IPS DF 4.7 (cell line): Measurements from ENCODE around the gene PTGES3.
A peak's percentile ranks its signal among the peaks of the same experiment; 100 is the strongest.
"Not testable (repeated sequence)": the region's sequence is repeated elsewhere in the genome, so short reads cannot be mapped to it uniquely, and the experiment has no call there.

ENCODE experiments used
- DNase-seq: peaks from one replicate; pipeline ENCODE4 v3.0.0-alpha.2; 2013; ENCODE audit warnings: low spot score; ENCODE audit errors: extremely low read depth

PTGES3 gene

DNA sequence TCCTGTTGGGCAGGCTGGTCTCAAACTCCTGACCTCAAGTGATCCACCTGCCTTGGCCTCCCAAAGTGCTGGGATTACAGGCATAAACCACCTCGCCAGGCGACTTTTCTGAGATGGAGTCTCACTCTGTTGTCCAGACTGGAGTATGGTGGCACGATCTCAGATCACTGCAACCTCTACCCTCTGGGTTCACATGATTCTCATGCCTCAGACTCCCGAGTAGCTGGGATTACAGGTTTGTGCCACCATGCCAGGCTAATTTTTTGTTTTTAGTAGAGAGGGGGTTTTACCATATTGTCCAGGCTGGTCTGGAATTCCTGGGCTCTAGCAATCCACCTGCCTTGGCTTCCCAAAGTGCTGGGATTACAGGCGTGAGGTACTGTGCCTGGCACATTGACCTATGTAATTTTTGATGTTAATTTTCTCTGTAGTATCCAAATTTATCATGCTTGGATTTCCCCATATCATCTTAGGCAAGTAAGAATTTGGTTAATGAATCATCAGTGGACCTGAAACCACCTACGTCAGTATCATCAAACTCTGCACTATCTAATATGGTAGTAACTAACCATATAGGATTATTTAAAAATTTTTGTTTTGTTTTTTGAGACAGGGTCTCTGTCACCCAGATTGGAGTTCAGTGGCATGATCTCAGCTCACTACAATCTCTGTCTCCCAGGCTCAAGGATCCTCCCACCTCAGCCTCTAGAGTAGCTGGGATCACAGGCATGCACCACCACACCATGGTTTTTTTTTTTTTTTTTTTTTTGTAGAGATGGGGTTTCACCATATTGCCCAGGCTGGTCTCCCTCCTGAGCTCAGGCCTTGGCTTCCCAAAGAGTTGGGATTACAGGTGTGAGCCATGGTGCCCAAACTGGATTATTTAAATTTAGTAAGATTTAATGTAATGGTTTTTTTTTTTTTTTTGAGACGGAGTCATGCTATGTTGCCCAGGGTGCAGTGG is 30.4 kb downstream of the PTGES3 start:
- no peak for DNase-seq

DNA sequence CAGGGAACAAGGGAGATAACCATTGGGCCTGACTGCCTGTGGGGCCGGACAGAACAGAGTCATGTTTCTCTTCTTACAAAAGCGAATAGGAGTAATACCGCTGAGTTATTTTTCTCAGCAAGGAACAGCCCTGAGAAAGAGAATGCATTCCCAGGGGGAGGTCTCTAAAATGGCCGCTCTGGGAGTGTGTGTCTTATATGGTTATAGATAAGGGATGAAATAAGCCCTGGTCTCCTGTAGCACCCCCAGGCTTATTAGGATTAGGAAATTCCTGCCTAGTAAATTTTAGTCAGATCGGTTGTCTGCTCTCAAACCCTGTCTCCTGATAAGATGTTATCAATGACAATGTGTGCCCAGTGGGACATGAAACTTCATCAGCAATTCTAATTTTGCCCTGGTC is 34.3 kb downstream of the PTGES3 start:
- DNase-seq: not testable (repeated sequence)

DNA sequence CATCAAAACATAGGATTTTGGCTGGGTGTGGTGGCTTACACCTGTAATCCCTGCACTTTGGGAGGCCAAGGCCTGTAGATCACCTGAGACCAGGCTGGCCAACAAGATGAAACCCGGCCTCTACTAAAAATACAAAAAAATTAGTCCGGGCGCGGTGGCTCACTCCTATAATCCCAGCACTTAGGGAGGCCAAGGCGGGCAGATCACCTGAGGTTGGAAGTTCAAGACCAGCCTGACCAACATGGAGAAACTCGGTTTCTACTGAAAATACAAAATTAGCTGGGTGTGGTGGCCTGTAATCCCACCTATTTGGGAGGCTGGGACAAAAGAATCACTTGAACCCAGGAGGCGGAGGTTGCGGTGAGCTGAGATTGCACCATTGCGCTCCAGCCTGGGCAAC is 40.1 kb downstream of the PTGES3 start:
- not testable (repeated sequence) for DNase-seq

DNA sequence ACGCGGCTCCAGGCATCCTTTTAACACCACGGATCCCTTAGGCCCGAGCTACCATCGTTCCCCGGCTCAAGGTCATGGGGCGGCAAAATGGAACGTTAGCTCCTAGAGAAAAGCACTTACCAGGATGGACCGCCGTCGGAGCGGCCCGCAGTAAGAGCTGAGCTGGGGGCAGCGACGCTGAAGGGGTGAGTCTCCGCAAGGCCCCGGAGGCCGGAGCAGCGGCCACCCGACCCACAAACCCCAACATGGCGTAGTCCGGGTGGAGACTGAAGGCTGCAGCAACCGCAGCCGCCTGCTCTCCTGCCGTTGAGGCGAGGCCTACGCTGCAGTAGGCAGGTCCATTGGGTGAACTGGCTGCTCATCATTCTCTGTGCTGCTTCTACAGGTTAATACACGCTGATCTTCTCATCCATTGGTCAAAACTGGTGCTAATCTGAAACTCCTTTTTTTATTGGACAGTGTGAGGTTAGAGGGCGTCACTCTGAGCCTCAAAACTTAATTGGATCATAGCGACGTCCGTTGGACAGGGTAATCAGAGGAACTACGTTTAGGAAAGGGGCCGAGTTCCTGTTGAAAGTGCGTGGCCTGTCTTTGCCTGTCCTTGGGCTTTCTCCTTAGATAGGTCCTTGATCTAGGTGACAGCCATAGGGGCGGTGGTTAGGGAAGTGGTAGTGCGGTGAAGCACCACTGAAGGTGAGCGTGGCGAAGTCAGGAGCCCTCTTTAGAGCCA is 42.2 kb downstream of the PTGES3 start, which contains the start of gene ATP5F1B:
TSS of gene ATP5F1B (minus strand) at position 268 of the 730 bp plus-strand sequence. CDS start at position 247, 21 bp downstream.
- DNase-seq: peak; percentile 100

DNA sequence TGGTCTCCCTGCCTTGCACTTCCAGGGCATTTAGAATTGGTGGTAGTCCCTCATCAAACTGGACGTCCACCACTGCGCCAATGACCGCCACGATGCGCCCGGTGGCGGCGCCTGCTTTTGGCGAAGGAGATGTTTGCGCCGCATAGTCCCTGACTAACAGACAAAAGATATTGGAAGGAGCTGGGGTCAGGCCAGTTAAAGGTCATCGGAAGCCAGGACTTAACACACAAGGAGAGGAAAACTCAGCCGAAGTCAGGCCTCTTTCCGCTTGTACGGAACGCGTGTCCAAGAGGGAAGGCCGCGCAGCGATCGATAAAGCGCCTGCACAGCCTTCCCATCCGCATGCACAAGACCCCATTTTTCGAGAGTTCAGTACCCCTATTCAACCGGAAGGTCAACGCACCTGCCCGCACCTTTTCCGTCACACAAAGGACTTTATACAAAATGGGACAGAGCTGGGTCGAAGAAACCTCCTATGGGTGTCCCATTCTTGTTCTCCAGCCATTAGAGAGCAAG is 42.8 kb downstream of the PTGES3 start:
- DNase-seq: no peak

DNA sequence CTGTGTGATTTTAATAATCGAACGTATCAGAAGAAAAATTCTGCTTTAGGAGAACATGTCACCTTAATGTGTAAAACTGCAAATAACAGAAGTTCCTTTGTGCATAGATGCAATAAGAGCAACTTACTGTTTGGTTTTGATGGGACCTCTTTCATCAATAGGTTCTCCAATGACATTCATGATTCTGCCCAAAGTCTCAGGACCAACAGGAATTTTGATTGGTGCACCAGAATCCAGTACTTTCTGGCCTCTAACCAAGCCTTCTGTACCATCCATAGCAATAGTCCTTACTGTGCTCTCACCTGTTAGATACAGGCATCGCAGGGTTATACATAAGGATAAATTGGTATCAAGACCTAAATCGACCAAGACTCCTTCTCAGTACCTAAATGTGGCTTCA is 43.4 kb downstream of the PTGES3 start:
- no peak for DNase-seq

DNA sequence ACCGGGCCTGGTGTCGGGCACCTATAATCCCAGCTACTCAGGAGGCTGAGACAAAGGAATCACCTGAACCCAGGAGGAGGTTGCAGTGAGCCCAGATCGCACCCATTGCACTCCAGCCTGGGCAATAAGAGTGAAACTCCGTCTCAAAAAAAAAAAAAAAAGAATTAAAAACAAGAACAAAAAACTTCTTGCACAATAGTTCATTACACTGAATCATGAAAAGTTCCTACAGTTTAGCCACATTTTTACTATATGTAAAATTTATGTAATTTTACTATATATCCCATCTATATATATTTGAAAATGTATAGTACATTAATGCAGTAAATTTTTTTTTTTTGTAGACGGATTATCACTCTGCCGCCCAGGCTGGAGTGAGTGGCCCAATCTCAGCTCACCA is 46.9 kb downstream of the PTGES3 start:
- DNase-seq: no peak

DNA sequence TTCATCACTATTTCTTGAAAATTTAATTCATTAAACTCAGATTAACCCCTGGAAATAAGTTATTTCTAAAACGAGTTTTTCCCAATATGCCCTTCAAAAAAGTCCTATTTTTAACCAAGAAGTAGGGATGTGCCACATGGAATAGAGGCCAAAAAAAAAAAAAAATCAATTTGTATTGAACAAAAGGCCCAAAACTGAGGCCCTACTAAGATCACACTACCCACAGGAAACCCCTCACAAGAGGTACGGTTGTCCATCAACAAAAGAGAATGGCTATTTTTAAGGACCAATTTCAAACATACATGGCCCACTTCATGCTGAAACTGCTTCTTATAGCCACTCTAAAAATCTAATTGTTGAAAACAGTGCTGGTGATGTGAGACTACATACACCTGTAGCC is 50.5 kb downstream of the PTGES3 start:
- no peak for DNase-seq

DNA sequence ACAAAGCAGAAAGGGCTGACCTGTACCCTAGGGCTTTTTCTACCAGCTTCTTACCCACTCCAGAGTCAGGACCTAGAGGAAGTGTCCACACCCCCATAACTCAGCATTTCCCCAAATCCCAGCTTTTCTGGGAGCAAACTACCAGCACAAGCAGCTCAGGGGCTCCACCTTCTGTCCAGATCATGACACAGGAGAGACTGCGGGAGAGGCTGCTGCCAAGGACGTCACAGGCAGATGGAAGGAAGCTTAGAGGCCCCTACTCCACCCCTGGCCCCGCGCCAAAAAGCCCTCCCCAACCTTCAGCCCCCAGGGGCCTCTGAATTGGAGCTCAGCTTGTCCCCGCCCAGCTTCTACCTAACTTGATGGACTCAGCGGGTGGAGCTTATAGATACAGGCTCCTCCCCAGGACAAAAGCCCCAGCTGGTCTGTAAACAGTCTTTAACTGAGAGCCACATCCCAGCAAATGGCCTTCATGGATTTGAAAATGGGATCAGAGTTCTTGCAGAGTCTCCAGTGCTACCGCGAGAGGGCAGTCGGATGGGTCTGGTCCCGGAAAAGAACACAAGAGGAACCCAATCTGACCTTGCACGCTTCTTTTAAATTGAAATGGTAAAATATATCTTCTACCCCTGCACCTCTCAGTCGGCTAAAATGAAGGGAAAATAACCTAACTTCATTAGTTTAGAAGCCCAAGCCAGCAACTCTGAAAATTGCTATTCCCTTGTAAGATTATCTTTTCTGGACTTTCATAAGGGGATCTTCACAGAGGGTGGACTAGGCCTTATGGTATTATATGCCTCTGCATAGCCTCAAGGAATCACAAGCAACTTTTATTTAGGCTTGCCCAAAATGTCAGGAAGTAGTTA is 51.2 kb downstream of the PTGES3 start:
- peak; percentile 98 for DNase-seq

DNA sequence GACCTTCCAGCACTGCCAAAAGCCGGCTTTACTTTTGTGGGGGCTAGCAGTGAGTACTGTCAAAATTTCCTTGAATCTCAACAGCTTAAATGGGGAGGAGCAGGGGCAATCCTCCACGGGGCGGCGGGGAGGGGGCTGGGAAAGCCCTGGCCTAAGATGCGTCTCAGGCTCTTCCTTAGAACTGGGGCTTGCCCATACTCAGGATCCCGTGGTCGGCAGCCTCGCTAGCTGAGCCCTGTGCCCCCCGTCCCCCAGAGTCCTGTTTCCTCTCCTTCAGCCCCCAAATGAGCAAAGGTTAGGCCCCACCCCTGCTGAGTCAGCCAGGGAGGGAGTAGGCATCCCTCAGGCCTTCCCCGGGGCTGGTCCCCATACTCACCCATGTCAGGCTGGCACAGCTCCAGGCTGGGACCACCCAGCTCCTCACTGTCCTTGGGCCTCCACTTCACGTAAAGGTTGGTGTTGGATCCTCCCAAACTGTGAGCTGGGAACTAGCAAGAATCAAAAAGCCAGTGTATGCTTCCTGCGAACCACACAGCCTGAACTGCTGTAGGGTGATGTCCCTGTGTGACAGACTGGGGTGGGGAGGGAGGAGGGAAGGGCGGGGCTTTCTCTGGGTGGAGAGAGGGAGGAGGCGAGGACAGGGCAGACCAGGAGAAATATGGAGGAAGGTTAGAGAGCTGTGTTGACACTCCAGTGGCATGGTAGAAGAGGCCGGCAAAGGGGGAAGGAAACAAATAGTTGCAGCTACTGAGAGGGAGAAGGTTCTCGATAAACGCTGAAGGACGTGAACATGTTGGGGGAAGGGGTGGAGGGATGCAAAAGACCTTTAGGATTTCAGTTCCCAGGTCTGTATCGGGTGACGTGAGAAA is 52.0 kb downstream of the PTGES3 start:
- no peak for DNase-seq

DNA sequence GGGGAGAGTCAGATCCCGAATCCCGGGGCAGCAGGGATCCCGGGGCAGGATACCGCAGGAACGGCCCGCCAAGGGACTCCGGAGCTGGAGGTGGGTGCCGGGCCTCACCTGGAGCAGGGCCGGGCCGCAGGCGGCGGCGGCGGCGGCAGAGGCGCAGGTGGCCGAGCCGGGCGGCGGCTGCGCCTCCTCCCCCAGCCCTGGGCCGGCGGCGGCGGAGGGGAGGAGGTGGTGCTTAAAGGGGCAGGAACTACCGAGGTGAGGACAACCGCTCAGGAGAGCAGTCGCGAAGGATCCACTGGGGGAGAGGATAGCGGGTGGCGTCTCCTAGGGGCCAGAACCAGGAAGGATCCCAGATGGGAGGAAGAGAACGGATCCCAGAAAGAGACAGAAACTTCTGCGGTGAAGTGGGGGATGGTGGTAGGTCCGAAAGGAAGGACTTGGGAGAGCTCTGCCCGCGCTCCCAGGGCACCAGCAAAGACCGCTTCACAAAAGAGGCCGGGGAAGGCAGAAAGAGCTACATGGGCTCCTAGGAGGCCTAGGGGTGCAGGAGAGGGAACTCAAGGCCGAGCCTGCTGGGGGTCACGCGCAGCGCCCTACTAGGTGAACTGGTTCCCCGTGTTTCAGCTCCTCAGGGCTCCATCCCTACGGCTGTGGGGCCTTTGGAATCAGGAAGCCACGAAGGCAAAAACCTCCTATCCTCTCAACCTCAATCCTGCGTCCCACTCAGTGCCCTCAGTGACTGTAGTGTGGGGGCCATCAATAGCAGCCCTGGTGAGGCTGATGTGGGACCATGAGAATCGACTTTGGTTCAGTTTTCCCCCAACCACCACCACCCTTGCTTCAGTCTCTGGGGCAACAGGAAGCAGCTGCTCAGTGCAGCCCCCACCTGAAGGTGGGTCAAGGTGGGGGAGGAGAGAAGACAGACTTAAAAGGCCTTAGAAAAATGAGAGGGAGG is 53.0 kb downstream of the PTGES3 start:
- no peak for DNase-seq

DNA sequence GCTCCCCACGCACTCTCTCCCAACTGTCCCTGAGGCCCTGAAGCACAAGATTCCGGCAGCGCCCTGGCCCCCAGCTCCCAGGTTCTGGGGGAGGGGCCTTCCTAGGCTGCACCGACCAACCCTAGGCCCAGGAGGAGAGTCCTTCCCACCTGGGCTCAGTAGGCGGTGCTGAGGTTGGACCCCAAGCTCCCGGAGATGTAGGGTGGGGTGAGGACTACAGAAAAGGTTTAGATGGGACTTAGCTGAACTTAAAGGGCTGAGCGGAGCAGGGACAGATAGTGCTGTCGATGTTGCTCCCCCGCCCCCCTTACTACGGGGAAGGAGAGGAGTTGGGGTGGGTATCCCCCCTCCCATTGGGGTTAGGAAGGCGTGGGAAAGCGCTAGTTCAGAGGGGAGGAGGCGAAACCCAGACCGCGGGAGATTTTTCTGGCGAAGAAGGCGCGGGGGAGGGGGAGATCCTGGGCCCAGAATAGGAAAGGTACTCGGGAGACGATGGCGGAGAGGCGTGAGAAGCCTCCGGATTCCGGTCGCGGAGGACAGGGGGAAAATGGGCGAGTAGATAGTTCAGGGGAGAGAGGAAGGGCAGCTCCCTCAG is 53.7 kb downstream of the PTGES3 start:
- peak; percentile 66 for DNase-seq

DNA sequence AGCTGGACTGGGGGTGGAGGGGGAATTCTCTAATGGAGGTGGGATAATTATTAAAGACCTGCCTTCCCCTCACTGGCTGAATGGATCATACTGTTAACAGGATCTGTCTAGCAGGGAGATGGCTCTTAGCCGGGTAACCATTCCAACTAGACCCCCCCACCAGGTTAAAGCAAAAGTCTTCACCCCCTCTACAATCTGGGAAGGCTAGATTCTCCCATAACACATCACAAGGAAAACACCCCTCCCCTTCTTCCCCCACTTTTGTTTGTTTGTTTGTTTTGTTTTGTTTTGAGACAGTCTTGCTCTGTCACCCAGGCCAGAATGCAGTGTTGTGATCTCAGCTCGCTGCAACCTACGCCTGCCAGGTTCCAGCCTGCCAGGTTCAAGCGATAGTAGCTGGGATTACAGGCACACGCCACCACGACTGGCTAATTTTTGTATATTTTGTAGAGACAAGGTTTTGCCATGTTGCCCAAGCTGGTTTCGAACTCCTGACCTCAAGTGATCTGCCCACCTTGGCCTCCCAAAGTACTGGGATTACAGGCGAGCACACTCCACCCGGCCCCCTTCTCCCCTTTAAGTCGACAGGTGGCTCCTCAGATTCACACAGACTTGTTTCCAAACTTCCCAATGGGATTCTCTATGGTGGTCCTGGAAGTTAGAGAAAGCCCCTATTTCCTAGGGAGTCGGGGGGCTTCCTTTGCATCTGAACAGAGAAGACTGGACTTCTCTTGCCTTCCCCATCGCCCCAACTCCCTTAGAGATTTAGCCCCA is 54.4 kb downstream of the PTGES3 start:
- DNase-seq: no peak

DNA sequence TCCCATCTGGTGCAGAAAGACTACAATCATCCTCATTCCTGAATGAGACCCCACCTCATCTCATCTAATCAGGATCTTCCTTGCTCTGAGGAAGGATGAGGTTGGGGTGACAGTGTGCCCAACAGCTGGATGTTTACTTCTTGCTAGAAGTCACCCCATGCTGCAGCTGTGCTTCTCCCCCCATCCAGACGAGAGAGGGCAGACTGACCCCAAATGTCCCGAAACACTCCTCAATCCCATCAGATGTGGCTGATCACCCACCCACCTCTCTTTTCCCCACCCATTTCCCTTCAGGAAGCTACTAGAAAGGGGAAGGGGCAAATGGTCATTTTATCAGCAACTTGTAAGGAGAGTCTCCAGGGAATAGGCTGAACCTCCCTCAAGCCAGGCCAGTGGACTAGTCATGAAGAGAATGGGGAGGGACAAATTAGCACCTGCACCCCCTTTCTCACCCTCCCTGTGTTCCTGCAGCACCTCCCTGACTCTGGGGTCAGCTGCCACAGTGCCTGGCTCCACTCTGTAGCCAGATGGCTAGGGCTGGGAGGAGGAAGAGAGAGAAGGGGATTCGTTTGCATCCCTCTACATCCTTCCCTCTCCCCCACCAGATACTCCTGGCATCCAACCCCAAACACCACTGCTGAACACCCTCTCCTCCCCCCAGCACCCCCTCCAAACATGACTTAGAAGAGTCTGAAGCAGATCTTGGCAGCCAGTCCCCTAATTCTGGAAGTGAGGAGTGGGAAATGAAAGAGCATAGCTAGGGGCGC is 55.2 kb downstream of the PTGES3 start:
- DNase-seq: no peak

DNA sequence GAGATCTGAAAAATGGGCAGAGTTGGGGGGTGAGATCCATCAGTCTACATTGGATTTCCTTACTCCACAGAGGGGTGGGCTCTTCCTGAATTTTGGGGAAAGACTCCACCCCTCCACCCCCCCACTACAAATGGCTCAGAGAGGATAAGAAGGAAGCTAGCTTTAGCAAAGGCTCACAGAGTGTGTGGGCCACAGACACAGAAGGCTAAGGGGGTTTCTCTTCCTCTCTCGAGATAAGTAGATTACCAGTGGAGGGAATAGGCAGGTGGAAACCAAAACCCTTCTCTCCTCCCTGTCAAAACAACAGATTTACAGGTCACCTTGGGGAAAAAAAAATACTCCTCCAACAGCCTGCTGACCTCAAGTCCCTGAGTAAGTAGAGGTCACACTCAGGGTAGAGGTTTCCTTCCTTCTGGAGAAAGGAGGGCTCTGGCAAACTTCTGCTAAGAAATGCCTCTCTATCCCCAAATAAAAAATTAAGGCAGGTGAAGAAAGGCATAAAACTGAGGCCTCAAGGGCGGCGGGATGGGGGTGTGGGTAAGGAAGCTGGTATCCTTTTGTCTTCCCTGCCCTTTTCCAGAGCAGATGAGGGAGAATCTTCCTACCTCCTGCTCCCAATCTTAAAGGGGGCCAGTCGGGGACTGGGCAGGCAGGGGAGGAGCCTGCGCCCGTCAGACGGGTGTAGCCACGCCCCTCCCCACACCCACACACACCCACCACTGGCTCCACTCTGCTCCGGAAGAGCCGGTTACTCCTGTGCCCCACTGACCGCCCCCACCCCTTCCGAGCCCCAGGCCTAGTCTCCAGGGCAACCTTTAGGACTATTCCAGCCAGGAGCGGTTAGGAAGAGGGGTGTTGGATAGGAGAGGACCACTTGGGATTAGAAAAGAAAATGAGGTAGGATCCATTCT is 56.0 kb downstream of the PTGES3 start:
- no peak for DNase-seq

DNA sequence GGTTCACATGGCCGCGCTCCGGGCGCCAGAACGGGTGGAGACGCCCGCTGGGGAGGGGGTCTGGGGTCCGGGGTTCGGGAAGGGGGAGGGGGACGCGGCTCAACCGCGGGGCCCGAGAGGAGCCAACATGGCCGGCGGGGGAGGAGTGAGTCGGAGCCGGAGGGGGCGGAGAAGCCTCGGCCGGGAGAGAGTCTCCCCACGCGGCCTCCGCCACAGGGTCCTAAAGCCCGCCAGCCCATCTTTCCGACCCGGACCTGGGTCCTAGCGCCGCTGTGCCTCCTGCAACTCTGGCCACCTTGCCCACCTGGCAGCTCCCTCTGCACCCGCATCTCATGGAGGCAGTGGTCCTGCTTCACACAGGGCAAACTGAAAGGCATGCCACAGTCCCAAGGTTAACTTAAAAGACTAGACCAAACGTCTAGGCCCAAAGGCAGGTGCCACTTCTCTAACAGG is 57.9 kb downstream of the PTGES3 start, which contains the start of gene BAZ2A:
TSS of gene BAZ2A (minus strand) at position 147 of the 453 bp plus-strand sequence. CDS start 12,796 bp downstream, outside the sequence.
- DNase-seq: peak; percentile 75
